A549 (cell line): ENCODE measurements around the gene TNPO3.

Source experiments
- MAFK ChIP-seq: fragments of 450-650 bp; IDR thresholded peaks from 2 replicates; pipeline ENCODE4 v1.6.1; 2014; ENCODE audit not compliant: partially characterized antibody
- RFX5 ChIP-seq: fragments of 450-650 bp; IDR thresholded peaks from 2 replicates; pipeline ENCODE4 v1.7.1; 2014; ENCODE audit warnings: antibody characterized with exemption, mild to moderate bottlenecking, moderate library complexity
- SMC3 ChIP-seq: fragments of >200 bp; sonication (Bioruptor Twin); formaldehyde crosslinking; IDR thresholded peaks from 3 replicates; pipeline ENCODE4 v1.6.1; 2018; ENCODE audit warnings: inconsistent platforms
- TF ChIP-seq, protein P1 (sequence below): IDR thresholded peaks from 2 replicates; pipeline ENCODE4 v1.6.1; 2012
- TF ChIP-seq, protein P2 (sequence below): IDR thresholded peaks from 2 replicates; pipeline ENCODE4 v1.6.1; 2012

GRCh38 chr7:128919241-128919640 lies 135.7 kb downstream of the TNPO3 start:
- TF ChIP-seq, protein P1, sequence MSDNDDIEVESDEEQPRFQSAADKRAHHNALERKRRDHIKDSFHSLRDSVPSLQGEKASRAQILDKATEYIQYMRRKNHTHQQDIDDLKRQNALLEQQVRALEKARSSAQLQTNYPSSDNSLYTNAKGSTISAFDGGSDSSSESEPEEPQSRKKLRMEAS, result no peak
- TF ChIP-seq MAFK, result no peak
- no peak for TF ChIP-seq SMC3
- no peak for TF ChIP-seq RFX5
- TF ChIP-seq, protein P2, sequence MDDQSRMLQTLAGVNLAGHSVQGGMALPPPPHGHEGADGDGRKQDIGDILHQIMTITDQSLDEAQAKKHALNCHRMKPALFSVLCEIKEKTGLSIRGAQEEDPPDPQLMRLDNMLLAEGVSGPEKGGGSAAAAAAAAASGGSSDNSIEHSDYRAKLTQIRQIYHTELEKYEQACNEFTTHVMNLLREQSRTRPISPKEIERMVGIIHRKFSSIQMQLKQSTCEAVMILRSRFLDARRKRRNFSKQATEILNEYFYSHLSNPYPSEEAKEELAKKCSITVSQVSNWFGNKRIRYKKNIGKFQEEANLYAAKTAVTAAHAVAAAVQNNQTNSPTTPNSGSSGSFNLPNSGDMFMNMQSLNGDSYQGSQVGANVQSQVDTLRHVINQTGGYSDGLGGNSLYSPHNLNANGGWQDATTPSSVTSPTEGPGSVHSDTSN, result no peak
